SK-N-SH treated with all-trans-retinoic acid at 6 μM for 48 hours (cell line): ENCODE measurements around the gene RETREG1.

Experiments
- ATAC-seq: fragments of 200-7000 bp; cut with Tn5 transposase; 3 replicates; pipeline ENCODE4 v1.9.1; 2020; ENCODE audit warnings: mild to moderate bottlenecking, moderate library complexity
- ARNTL ChIP-seq: fragments of 450-650 bp; formaldehyde crosslinking; IDR thresholded peaks from 2 replicates; pipeline ENCODE4 v1.5.0; 2020; ENCODE audit warnings: low read depth, mild to moderate bottlenecking, moderate library complexity, borderline replicate concordance
- BACH2 ChIP-seq: fragments of 250-450 bp; sonication (Bioruptor Pico); IDR thresholded peaks from 2 replicates; pipeline ENCODE4 v1.9.0; 2021; ENCODE audit warnings: mild to moderate bottlenecking, borderline replicate concordance
- CREB5 ChIP-seq: fragments of 250-450 bp; sonication (Bioruptor Pico); IDR thresholded peaks from 2 replicates; pipeline ENCODE4 v1.5.1; 2020; ENCODE audit warnings: low read depth, mild to moderate bottlenecking, moderate library complexity
- CSRNP3 ChIP-seq: fragments of 250-450 bp; sonication (Bioruptor Pico); IDR thresholded peaks from 2 replicates; pipeline ENCODE4 v1.5.1; 2021; ENCODE audit warnings: mild to moderate bottlenecking, moderate library complexity
- ESRRG ChIP-seq: fragments of 250-450 bp; sonication (Bioruptor Pico); IDR thresholded peaks from 2 replicates; pipeline ENCODE4 v1.6.1; 2021; ENCODE audit warnings: mild to moderate bottlenecking
- GLIS3 ChIP-seq: fragments of 250-450 bp; sonication (Bioruptor Pico); IDR thresholded peaks from 2 replicates; pipeline ENCODE4 v1.5.0; 2020; ENCODE audit warnings: mild to moderate bottlenecking, moderate library complexity
- ISL1 ChIP-seq: fragments of 250-450 bp; sonication (Bioruptor Pico); IDR thresholded peaks from 2 replicates; pipeline ENCODE4 v2.1.2; 2022; ENCODE audit warnings: mild to moderate bottlenecking, moderate library complexity
- OSR1 ChIP-seq: fragments of 250-450 bp; sonication (Bioruptor Pico); IDR thresholded peaks from 2 replicates; pipeline ENCODE4 v1.8.0; 2022; ENCODE audit warnings: moderate library complexity, mild to moderate bottlenecking, inconsistent platforms
- PATZ1 ChIP-seq: fragments of 250-450 bp; sonication (Bioruptor Pico); IDR thresholded peaks from 2 replicates; pipeline ENCODE4 v1.8.0; 2020; ENCODE audit warnings: mild to moderate bottlenecking, moderate library complexity, borderline replicate concordance
- POU6F1 ChIP-seq: fragments of 250-450 bp; sonication (Bioruptor Pico); IDR thresholded peaks from 2 replicates; pipeline ENCODE4 v1.8.0; 2021; ENCODE audit warnings: low read depth, mild to moderate bottlenecking, moderate library complexity, borderline replicate concordance
- RARB ChIP-seq: fragments of 250-450 bp; sonication (Bioruptor Pico); IDR thresholded peaks from 2 replicates; pipeline ENCODE4 v1.8.0; 2021; ENCODE audit warnings: mild to moderate bottlenecking, moderate library complexity
- SNAI2 ChIP-seq: fragments of 250-450 bp; sonication (Bioruptor Pico); IDR thresholded peaks from 2 replicates; pipeline ENCODE4 v1.5.0; 2020; ENCODE audit warnings: mild to moderate bottlenecking, moderate library complexity
- TCF4 ChIP-seq: fragments of 250-450 bp; sonication (Bioruptor Pico); IDR thresholded peaks from 2 replicates; pipeline ENCODE4 v1.8.0; 2021; ENCODE audit warnings: mild to moderate bottlenecking, moderate library complexity, borderline replicate concordance
- TSHZ2 ChIP-seq: fragments of 250-450 bp; sonication (Bioruptor Pico); IDR thresholded peaks from 2 replicates; pipeline ENCODE4 v1.5.0; 2020; ENCODE audit warnings: mild to moderate bottlenecking, moderate library complexity
- ZFP3 ChIP-seq: fragments of 250-450 bp; sonication (Bioruptor Pico); IDR thresholded peaks from 2 replicates; pipeline ENCODE4 v1.5.0; 2020; ENCODE audit warnings: mild to moderate bottlenecking, moderate library complexity
- ZNF70 ChIP-seq: fragments of 450-650 bp; formaldehyde crosslinking; IDR thresholded peaks from 2 replicates; pipeline ENCODE4 v1.5.0; 2020; ENCODE audit warnings: mild to moderate bottlenecking, moderate library complexity
- ZNF8 ChIP-seq: fragments of 450-650 bp; formaldehyde crosslinking; IDR thresholded peaks from 2 replicates; pipeline ENCODE4 v1.5.0; 2020; ENCODE audit warnings: mild to moderate bottlenecking, moderate library complexity

RETREG1 gene

GRCh38 chr5:16609412-16609811, 7.4 kb downstream of the RETREG1 start:
- no peak for ATAC-seq
- TF ChIP-seq TSHZ2 (no peak), TCF4 (CRISPR knock-in tag) (no peak), GLIS3 (no peak), ZNF8 (CRISPR knock-in tag) (no peak), ISL1 (CRISPR knock-in tag) (no peak), ESRRG (no peak), RARB (no peak), POU6F1 (no peak)

- no peak for TF ChIP-seq CREB5
- no peak for ATAC-seq
Measured at GRCh38 chr5:16606628-16607027, 10.2 kb downstream of the RETREG1 start.

GRCh38 chr5:16603701-16604100, 13.1 kb downstream of the RETREG1 start:
- no peak for ATAC-seq
- TF ChIP-seq CSRNP3 (CRISPR knock-in tag) (no peak), BACH2 (no peak), TCF4 (CRISPR knock-in tag) (no peak), ZNF8 (CRISPR knock-in tag) (no peak), SNAI2 (CRISPR knock-in tag) (no peak), ISL1 (CRISPR knock-in tag) (no peak)
- TF ChIP-seq, all 23 proteins: peak for 0

- TF ChIP-seq BACH2 (no peak), PATZ1 (CRISPR knock-in tag) (no peak), SNAI2 (CRISPR knock-in tag) (no peak), OSR1 (CRISPR knock-in tag) (no peak), TSHZ2 (no peak), ZFP3 (CRISPR knock-in tag) (no peak), ISL1 (CRISPR knock-in tag) (no peak), ZNF70 (CRISPR knock-in tag) (no peak), ARNTL (no peak), POU6F1 (no peak), TCF4 (CRISPR knock-in tag) (no peak), CSRNP3 (CRISPR knock-in tag) (no peak), ZNF8 (CRISPR knock-in tag) (no peak), RARB (no peak)
- ATAC-seq, result no peak
Measured at GRCh38 chr5:16603295-16603694, 13.5 kb downstream of the RETREG1 start.
